Activated naive CD4-positive, alpha-beta T cell treated with anti-CD3 and anti-CD28 coated beads, Interleukin-2, amount 50 U/mL, for 24 hours (primary cell): ENCODE results near the gene CEACAM18.

Source experiments
- H3K27ac Mint-ChIP-seq: one replicate; pipeline ENCODE4 v1.8.0; 2021; ENCODE audit warnings: mild to moderate bottlenecking, mixed read lengths
- H3K27me3 Mint-ChIP-seq: one replicate; pipeline ENCODE4 v1.8.0; 2021; ENCODE audit warnings: mixed read lengths
- H3K36me3 Mint-ChIP-seq: one replicate; pipeline ENCODE4 v1.8.0; 2021; ENCODE audit warnings: mixed read lengths
- H3K4me1 Mint-ChIP-seq: one replicate; pipeline ENCODE4 v1.8.0; 2021; ENCODE audit warnings: mixed read lengths
- H3K4me3 Mint-ChIP-seq: one replicate; pipeline ENCODE4 v1.8.0; 2021; ENCODE audit warnings: mild to moderate bottlenecking, mixed read lengths
- H3K9me3 Mint-ChIP-seq: one replicate; pipeline ENCODE4 v1.8.0; 2021; ENCODE audit warnings: mixed read lengths

CEACAM18 gene

DNA sequence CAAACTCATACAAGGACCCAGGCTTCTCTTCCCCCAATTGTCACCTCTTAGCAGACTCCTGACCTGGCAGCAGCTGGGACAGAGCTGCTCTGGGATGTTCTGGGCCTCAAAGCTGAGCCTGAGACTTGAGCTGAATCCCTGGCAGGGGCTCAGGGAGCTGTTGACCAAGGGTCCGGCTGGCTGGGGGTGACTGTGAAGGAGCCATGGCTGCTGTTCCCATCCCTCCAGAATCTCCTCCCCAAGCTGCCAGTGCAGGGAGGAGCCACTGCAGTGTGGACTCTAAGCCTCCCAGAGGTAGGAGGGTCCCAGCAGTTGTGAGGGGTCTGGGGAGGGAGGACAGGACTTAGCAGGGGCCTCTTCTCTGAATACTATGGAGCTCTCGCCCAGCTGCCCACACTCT lies 51.0 kb downstream of the CEACAM18 start:
- no peak overlapping the region for H3K4me3 Mint-ChIP-seq
- H3K27ac Mint-ChIP-seq, result no peak overlapping the region
- H3K36me3 Mint-ChIP-seq, result no peaks in the 10 kb centered on the region
- H3K27me3 Mint-ChIP-seq, result peaks cover 40% of the 10 kb centered on the region
- no peaks in the 10 kb centered on the region for H3K9me3 Mint-ChIP-seq
- no peaks in the 10 kb centered on the region for H3K4me1 Mint-ChIP-seq

DNA sequence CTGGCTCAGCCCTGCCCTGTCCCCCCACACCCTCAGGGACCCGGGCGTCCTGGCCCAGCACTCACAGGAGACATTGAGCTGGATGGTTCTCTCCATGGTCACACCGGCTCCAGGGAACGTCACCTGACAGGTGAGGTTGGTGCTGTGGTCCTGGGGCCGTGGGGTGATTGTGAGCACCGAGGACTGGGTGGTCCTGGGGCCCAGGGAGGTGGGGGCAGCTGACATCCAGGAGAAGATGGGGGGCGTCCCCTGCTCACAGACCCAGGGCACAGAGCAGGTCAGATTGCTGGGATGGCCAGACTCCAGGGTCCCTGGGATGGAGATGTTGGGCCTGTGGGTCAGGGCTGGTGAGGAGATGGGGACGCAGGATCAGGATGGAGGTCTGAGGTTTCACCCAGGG lies 52.3 kb downstream of the CEACAM18 start:
- Mint-ChIP-seq H3K9me3 (peaks cover 10% of the 10 kb centered on the region), H3K4me1 (no peaks in the 10 kb centered on the region), H3K36me3 (no peaks in the 10 kb centered on the region), H3K27ac (no peak overlapping the region), H3K4me3 (no peak overlapping the region), H3K27me3 (peaks cover 43% of the 10 kb centered on the region)

DNA sequence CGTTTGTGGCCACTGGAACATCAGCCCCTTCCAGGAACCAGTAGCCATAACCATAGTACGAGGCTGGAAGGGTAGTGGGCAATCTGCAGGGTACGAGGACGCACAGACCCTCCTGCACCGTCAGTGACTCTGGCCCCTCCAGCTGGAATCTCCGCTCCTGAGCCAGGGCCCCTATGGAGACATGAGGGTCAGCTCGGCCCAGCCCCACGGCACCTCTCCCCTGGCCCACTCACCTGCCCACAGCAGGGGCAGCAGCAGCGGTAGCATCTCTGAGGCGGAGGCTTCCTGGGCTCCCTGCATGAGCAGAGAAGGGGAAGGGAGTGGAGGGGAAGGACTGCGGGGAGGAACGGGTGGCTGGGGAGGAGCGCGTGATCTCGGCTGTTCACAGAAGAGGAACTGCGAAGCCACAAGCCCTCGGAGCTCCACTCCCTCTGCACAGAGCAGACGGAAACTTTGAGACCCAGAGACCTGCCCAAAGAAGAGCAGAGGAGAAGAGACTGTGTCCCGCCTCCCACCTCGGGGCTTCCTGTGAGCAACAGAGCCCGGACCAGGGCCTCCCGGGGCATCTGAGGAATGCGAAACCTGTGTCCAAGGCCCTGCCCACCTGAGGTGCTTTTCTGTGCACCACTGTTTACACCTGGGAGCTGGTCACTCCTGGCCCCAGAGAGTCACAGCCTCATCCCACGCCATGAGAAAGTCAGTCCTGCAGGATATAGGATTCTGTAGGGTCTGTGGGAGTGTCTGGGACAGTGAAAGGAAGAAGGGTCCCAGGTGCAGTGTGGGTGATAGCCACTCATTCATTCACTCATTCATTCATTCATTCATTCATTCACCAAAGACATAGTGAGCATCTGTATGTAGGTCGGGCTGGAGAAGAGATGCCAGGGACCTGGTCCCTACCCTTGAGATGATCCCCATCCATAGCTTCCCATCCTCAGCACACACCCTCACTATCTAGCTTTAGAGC lies 53.3 kb downstream of the CEACAM18 start, which contains the start of gene SIGLEC6:
Gene SIGLEC6, minus strand, starts transcription at position 322 of the 967 bp plus-strand sequence. Its CDS starts 22 bp downstream, at position 300.
- Mint-ChIP-seq H3K4me1 (no peaks in the 10 kb centered on the region), H3K36me3 (no peaks in the 10 kb centered on the region), H3K27ac (no peak within 1 kb of the TSS), H3K27me3 (peaks cover 51% of the 10 kb centered on the region), H3K9me3 (peaks cover 20% of the 10 kb centered on the region), H3K4me3 (no peak within 1 kb of the TSS)

DNA sequence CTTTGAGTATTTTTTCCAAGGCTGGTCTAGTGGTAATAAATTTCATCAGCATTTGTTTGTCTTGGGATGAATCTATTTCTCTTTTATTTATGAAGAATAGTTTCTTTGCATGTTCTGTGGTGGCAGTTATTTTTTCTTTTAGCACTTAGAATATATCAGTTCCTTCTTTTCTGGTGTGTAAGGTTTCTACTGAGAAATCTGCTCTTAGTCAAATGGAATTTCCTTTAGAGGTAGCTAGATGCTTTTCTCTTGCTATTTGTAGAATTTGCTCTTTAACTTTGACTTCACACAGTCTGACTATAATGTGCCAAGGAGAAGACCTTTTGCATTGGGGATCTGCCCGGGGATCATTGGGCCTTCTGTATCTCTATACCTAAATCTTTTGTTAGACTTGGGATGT lies 57.2 kb downstream of the CEACAM18 start:
- Mint-ChIP-seq H3K27ac (no peak overlapping the region), H3K27me3 (peaks cover 50% of the 10 kb centered on the region), H3K4me1 (no peaks in the 10 kb centered on the region), H3K9me3 (peaks cover 21% of the 10 kb centered on the region), H3K4me3 (no peak overlapping the region), H3K36me3 (no peaks in the 10 kb centered on the region)

DNA sequence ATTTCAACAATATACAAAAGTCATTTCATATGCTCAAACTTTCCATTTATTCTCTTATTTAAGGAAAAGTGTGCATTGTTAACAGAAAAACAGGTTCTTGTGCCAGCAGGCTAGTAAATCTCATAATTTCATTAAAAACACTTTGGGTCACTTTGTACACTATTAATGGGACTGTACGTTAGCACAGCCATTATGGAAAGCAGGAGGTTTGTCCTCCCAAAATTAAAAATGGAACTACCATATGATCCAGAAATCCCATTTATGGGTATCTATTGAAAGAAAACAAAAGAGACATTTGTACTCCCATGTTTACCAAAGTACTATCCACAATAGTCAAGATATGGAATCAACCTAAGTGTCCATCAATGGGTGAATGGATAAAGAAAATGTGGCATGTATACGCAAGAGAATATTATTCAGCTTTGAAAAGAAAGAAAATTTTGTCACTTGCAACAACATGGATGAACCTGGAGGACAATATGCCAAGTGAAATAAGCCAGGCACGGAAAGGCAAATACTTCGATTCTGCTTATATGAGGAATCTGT lies 61.6 kb downstream of the CEACAM18 start:
- H3K9me3 Mint-ChIP-seq, result peaks cover 19% of the 10 kb centered on the region
- no peaks in the 10 kb centered on the region for H3K36me3 Mint-ChIP-seq
- H3K27me3 Mint-ChIP-seq, result peaks cover 46% of the 10 kb centered on the region
- no peak overlapping the region for H3K27ac Mint-ChIP-seq
- H3K4me1 Mint-ChIP-seq, result no peaks in the 10 kb centered on the region
- H3K4me3 Mint-ChIP-seq, result no peak overlapping the region
